Tibial artery (tissue), 4 donors: ENCODE data around the gene VWC2L.

Source experiments
- DNase-seq, 2 donors: peaks; one replicate each; pipeline ENCODE4 v3.0.0-alpha.2; 2019
- H3K27ac ChIP-seq, 2 donors: fragments of 200-600 bp; sonication (generic) in 1 of 2; 1 replicate in 1 of 2; 2 replicates in 1 of 2; pipeline ENCODE4 v1.5.1; 2018 to 2019; ENCODE audit warnings: mild to moderate bottlenecking in 1 of 2
- H3K27me3 ChIP-seq, 2 donors: fragments of 200-600 bp; sonication (generic) in 1 of 2; one replicate each; pipeline versions ENCODE4 v1.5.1 to v1.6.0; 2016 to 2019
- H3K36me3 ChIP-seq, 3 donors: fragments of 200-600 bp; sonication (generic) in 2 of 3; one replicate each; pipeline ENCODE4 v1.5.1; 2016 to 2019; ENCODE audit warnings: mild to moderate bottlenecking in 2 of 3
- H3K4me1 ChIP-seq, 4 donors: fragments of 200-600 bp; sonication (generic) in 2 of 4; 1 replicate in 3 of 4; 2 replicates in 1 of 4; pipeline ENCODE4 v1.5.1; 2016 to 2019
- H3K4me3 ChIP-seq, 2 donors: fragments of 200-600 bp; sonication (generic) in 1 of 2; 1 replicate in 1 of 2; 2 replicates in 1 of 2; pipeline ENCODE4 v1.5.1; 2018 to 2019; ENCODE audit warnings: mild to moderate bottlenecking in 2 of 2
- H3K9me3 ChIP-seq, 3 donors: fragments of 200-600 bp; sonication (generic) in 1 of 3; one replicate each; pipeline ENCODE4 v1.5.1; 2016 to 2019
- intact Hi-C: fragments of 100-400 bp; cut with DNase I; formaldehyde crosslinking; loops from one replicate; pipeline ENCODE4 v1.15.0; 2023; ENCODE audit warnings: low total_unique reads
- TF ChIP-seq, protein P1 (sequence below), 2 experiments: fragments of 200-600 bp in 1 of 2; fragments of 450-650 bp in 1 of 2; IDR thresholded peaks; one replicate each; pipeline ENCODE4 v1.5.1; 2017 to 2019; ENCODE audit warnings: antibody characterized with exemption in 2 of 2, mild to moderate bottlenecking in 1 of 2, moderate library complexity in 1 of 2

Gene VWC2L

GRCh38 chr2:214611015-214611414 is 200.2 kb downstream of the VWC2L start:
- H3K4me3 ChIP-seq, result no peak overlapping the region
- intact Hi-C loops, result no loop called here
- no peak overlapping the region for H3K27ac ChIP-seq
- H3K27me3 ChIP-seq, result no peaks in the 10 kb centered on the region
- no peaks in the 10 kb centered on the region for H3K4me1 ChIP-seq
- TF ChIP-seq, protein P1, sequence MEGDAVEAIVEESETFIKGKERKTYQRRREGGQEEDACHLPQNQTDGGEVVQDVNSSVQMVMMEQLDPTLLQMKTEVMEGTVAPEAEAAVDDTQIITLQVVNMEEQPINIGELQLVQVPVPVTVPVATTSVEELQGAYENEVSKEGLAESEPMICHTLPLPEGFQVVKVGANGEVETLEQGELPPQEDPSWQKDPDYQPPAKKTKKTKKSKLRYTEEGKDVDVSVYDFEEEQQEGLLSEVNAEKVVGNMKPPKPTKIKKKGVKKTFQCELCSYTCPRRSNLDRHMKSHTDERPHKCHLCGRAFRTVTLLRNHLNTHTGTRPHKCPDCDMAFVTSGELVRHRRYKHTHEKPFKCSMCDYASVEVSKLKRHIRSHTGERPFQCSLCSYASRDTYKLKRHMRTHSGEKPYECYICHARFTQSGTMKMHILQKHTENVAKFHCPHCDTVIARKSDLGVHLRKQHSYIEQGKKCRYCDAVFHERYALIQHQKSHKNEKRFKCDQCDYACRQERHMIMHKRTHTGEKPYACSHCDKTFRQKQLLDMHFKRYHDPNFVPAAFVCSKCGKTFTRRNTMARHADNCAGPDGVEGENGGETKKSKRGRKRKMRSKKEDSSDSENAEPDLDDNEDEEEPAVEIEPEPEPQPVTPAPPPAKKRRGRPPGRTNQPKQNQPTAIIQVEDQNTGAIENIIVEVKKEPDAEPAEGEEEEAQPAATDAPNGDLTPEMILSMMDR (IDR thresholded peaks at IDR 0.05), result no peak
- DNase-seq, result no peak
- H3K9me3 ChIP-seq, result peaks cover 0 to 6% (median 0%) of the 10 kb centered on the region in 3 donors
- no peaks in the 10 kb centered on the region for H3K36me3 ChIP-seq

- DNase-seq, result no peak
- H3K36me3 ChIP-seq, result no peaks in the 10 kb centered on the region
- H3K27ac ChIP-seq, result no peak overlapping the region
- no peaks in the 10 kb centered on the region for H3K27me3 ChIP-seq
- no peak overlapping the region for H3K4me3 ChIP-seq
- intact Hi-C loops, result no loop called here
- no peaks in the 10 kb centered on the region for H3K4me1 ChIP-seq
- H3K9me3 ChIP-seq, result no peaks in the 10 kb centered on the region
- TF ChIP-seq, protein P1 (IDR thresholded peaks at IDR 0.05), result no peak
Measured at GRCh38 chr2:214624166-214624760, 213.4 kb downstream of the VWC2L start.

DNA sequence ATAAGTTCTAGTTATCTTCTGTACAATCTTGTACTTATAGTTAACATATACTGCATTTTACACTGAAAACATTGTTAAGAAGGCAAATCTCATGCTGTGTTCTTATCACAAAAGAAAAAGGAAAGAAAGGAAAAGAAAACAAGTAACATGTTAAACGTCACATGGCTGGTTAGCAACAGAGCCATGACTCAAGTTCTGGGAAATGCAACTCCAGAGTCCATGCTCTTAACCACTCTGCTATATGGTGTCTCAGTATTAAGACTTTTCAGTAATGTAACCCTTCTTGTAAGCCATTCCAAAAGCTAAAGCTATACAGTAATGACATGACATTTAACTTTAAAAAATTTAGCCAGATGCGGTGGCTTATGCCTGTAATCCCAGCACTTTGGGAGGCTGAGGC is 217.2 kb downstream of the VWC2L start:
- intact Hi-C loops, result no loop called here
- H3K9me3 ChIP-seq, result no peaks in the 10 kb centered on the region

More for the DNA sequence above, 217.2 kb downstream of the VWC2L start:
- TF ChIP-seq, protein P1 (IDR thresholded peaks at IDR 0.05), result no peak
- H3K4me3 ChIP-seq, result no peak overlapping the region
- DNase-seq, result no peak
- H3K27me3 ChIP-seq, result no peaks in the 10 kb centered on the region
- no peak overlapping the region for H3K27ac ChIP-seq
- H3K4me1 ChIP-seq, result no peaks in the 10 kb centered on the region
- no peaks in the 10 kb centered on the region for H3K36me3 ChIP-seq
